Fibroblast of lung (primary cell): Measurements from ENCODE around the gene ADARB1.

Experiments
- EZH2 ChIP-seq: IDR thresholded peaks from 2 replicates; pipeline ENCODE4 v1.5.1; 2012; ENCODE audit warnings: low read length, control low read depth, mild to moderate bottlenecking; ENCODE audit errors: missing control alignments
- TF ChIP-seq, protein P1 (sequence below), 2 donors: IDR thresholded peaks in 1 of 2; conservative IDR thresholded peaks in 1 of 2; 1 replicate in 1 of 2; 2 replicates in 1 of 2; pipeline ENCODE4 v1.5.1; 2011 to 2012; ENCODE audit warnings: low read length in 2 of 2, control low read depth in 1 of 2, inconsistent platforms in 1 of 2, low read depth in 1 of 2, mild to moderate bottlenecking in 1 of 2

DNA sequence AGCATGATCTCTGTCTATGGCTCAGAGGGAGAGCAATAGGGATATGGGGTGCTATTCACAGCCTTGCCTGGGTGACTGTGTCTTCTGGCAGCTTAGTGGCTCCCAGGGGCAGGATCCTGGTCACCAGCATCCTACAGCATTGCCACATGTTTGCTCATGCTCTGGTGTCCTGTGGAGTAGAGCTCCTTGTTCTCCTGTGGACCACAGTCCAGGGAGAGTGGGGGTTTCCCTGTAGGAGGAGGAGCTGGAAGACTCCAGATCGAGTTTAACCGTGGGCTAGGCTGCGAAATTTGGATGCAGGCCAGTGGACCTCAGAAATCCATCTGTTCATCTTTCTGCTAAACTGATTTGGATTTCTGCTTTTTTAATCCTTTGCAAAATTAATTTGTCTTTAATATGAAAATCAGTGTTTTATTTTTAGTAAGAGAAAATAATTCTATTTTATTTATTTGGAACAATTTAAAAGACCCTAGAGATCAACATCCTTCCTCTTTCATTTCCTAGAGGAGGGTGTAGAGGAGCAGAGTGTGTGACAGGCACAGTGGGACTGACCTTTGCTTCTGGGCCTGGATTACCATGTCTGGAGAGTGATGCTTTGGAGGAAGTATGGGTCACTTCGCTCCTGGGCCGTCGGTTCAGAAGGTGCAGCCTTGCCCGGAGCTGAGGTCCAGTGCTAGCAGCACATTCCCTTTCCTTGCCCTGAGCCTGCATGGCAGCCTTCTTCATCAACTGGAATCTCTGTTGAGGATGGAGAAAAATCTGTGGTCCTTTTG lies 17.4 kb downstream of the ADARB1 start:
- TF ChIP-seq, protein P1, sequence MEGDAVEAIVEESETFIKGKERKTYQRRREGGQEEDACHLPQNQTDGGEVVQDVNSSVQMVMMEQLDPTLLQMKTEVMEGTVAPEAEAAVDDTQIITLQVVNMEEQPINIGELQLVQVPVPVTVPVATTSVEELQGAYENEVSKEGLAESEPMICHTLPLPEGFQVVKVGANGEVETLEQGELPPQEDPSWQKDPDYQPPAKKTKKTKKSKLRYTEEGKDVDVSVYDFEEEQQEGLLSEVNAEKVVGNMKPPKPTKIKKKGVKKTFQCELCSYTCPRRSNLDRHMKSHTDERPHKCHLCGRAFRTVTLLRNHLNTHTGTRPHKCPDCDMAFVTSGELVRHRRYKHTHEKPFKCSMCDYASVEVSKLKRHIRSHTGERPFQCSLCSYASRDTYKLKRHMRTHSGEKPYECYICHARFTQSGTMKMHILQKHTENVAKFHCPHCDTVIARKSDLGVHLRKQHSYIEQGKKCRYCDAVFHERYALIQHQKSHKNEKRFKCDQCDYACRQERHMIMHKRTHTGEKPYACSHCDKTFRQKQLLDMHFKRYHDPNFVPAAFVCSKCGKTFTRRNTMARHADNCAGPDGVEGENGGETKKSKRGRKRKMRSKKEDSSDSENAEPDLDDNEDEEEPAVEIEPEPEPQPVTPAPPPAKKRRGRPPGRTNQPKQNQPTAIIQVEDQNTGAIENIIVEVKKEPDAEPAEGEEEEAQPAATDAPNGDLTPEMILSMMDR (conservative IDR thresholded peaks at IDR 0.05 in 1 of 2, IDR thresholded peaks at IDR 0.05 in 1 of 2; ENCODE audit: low read depth in 1 of 2, low read length in 2 of 2): no peak
- TF ChIP-seq EZH2: no peak
